ENCODE measurements around the gene NRP1. TPM values are rescaled to one million over a fixed set of nuclear protein-coding genes. Genes with fewer than 3 reads are reported as not detected.

Gene NRP1
- total and polyA plus RNA-seq, 2 of the 8 experiments (the other 6 are each of a cell fraction or from before 2014, with no cell fraction given) = 1.2 to 2.1 TPM

DNA sequence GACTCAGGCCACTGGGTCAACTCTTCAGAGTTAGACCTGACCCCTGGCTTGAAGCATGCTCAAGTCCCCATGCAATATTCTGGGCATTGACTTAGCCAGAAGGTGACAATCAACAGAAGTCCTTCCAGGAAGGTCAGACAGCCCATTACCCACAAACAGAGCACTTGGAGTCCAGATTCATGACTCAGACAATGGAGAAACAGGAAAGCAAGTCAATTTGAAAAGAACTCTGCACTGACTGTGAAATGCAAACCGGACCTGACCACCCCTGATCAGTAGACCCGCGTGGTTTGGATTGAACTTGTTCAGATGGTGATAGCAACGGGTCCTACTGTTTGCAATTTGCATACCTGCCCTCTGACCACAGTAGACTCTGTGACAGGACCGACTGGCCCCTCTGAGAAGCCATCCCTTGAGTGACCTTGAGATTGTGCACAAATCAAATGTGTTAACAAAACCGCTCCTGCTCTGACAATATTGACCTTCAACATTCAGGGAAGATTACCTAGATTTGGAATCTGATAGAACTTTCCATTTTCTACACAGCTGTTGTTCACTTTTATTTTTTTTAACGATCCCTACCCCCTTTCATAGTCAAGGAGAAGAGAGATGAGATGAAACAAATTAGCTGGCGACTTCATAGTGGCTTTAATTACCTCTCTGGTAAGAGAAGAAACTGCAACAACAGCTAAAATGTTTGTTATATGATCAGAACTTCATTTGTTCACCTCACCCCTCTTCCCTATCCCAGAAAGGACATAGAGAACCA is 138.7 kb downstream of the NRP1 start (continued):
- no peak for TF ChIP-seq KDM1A (IDR thresholded peaks at IDR 0.05; ENCODE audit: borderline replicate concordance, low read length)
- TF ChIP-seq JUND (IDR thresholded peaks at IDR 0.05; ENCODE audit: low read length) = no peak
- no peak for TF ChIP-seq BACH1 (IDR thresholded peaks at IDR 0.05; ENCODE audit: low read length)
- TF ChIP-seq RFX5 (IDR thresholded peaks at IDR 0.05; ENCODE audit: borderline replicate concordance, low read depth, low read length) = no peak
